Dendritic cell treated with granulocyte-macrophage colony-stimulating factor and Interleukin-4, amounts not matched to agents 40 ng/mL and 50 ng/mL, for 4 days (primary cell): ENCODE measurements around the gene ZBED6.
"Not testable (repeated sequence)": the region's sequence is repeated elsewhere in the genome, so short reads cannot be mapped to it uniquely, and the experiment has no call there.

ENCODE experiments used
- H3K27ac Mint-ChIP-seq: one replicate; pipeline ENCODE4 v1.8.0; 2022; ENCODE audit warnings: mild to moderate bottlenecking, mixed read lengths
- H3K27me3 Mint-ChIP-seq: one replicate; pipeline ENCODE4 v1.8.0; 2022; ENCODE audit warnings: mild to moderate bottlenecking, mixed read lengths
- H3K36me3 Mint-ChIP-seq: one replicate; pipeline ENCODE4 v1.8.0; 2022; ENCODE audit warnings: low read depth, mixed read lengths
- H3K4me1 Mint-ChIP-seq: one replicate; pipeline ENCODE4 v1.8.0; 2022; ENCODE audit warnings: low read depth, mixed read lengths
- H3K4me3 Mint-ChIP-seq: one replicate; pipeline ENCODE4 v1.8.0; 2022; ENCODE audit warnings: mild to moderate bottlenecking, moderate library complexity, mixed read lengths
- H3K9me3 Mint-ChIP-seq: one replicate; pipeline ENCODE4 v1.8.0; 2022; ENCODE audit warnings: mixed read lengths
- intact Hi-C: fragments of 100-400 bp; cut with micrococcal nuclease; formaldehyde crosslinking; loops from one replicate; pipeline ENCODE4 v1.15.0; 2022

ZBED6 gene

GRCh38 chr1:203795441-203796235 lies at the start of gene ZBED6, which contains the start of gene ZC3H11A:
ZBED6 (plus strand) TSS chr1:203795623; CDS start chr1:203797523, 1,900 bp downstream.
ZC3H11A (plus strand) TSS chr1:203795623; CDS start chr1:203817071, 21,448 bp downstream.
- H3K27ac Mint-ChIP-seq: peak within 1 kb of the TSS; percentile 90
- H3K4me1 Mint-ChIP-seq: peaks cover 28% of the 10 kb centered on the region
- no peaks in the 10 kb centered on the region for H3K9me3 Mint-ChIP-seq
- intact Hi-C loops: no loop called here
- peaks cover 29% of the 10 kb centered on the region for H3K36me3 Mint-ChIP-seq
- H3K27me3 Mint-ChIP-seq: no peaks in the 10 kb centered on the region
- peak within 1 kb of the TSS; percentile 95 for H3K4me3 Mint-ChIP-seq

GRCh38 chr1:203746281-203746680 lies 49.1 kb upstream of the ZBED6 start:
- no peak overlapping the region for H3K27ac Mint-ChIP-seq
- no peaks in the 10 kb centered on the region for H3K27me3 Mint-ChIP-seq
- intact Hi-C loops: no loop called here
- peaks cover 3% of the 10 kb centered on the region for H3K36me3 Mint-ChIP-seq
- H3K9me3 Mint-ChIP-seq: no peaks in the 10 kb centered on the region
- H3K4me3 Mint-ChIP-seq: no peak overlapping the region
- peaks cover 26% of the 10 kb centered on the region for H3K4me1 Mint-ChIP-seq

GRCh38 chr1:203751051-203751450 lies 44.4 kb upstream of the ZBED6 start:
- intact Hi-C loops: no loop called here
- Mint-ChIP-seq H3K4me1 (peaks cover 14% of the 10 kb centered on the region), H3K36me3 (no peaks in the 10 kb centered on the region), H3K27me3 (no peaks in the 10 kb centered on the region), H3K4me3 (no peak overlapping the region), H3K27ac (no peak overlapping the region), H3K9me3 (no peaks in the 10 kb centered on the region)

- H3K27me3 Mint-ChIP-seq, H3K9me3 Mint-ChIP-seq, H3K4me3 Mint-ChIP-seq, H3K27ac Mint-ChIP-seq, intact Hi-C loops, H3K36me3 Mint-ChIP-seq: not testable (repeated sequence)
- H3K4me1 Mint-ChIP-seq: peaks cover 14% of the 10 kb centered on the region
Observed at GRCh38 chr1:203751618-203752361, 43.6 kb upstream of the ZBED6 start.

GRCh38 chr1:203754455-203754864 lies 41.0 kb upstream of the ZBED6 start:
- Mint-ChIP-seq H3K4me1 (peaks cover 14% of the 10 kb centered on the region), H3K36me3 (no peaks in the 10 kb centered on the region), H3K27me3 (no peaks in the 10 kb centered on the region), H3K9me3 (no peaks in the 10 kb centered on the region), H3K27ac (no peak overlapping the region), H3K4me3 (no peak overlapping the region)
- intact Hi-C loops: no loop called here

- H3K4me1 Mint-ChIP-seq: peaks cover 14% of the 10 kb centered on the region
- H3K4me3 Mint-ChIP-seq: no peak overlapping the region
- intact Hi-C loops: no loop called here
Observed at GRCh38 chr1:203756036-203756435, 39.4 kb upstream of the ZBED6 start.

GRCh38 chr1:203758749-203759148 lies 36.7 kb upstream of the ZBED6 start:
- H3K27me3 Mint-ChIP-seq, H3K36me3 Mint-ChIP-seq, intact Hi-C loops, H3K9me3 Mint-ChIP-seq, H3K27ac Mint-ChIP-seq, H3K4me3 Mint-ChIP-seq: not testable (repeated sequence)
- H3K4me1 Mint-ChIP-seq: peaks cover 11% of the 10 kb centered on the region

More at GRCh38 chr1:203756036-203756435, 39.4 kb upstream of the ZBED6 start:
- no peak overlapping the region for H3K27ac Mint-ChIP-seq
- no peaks in the 10 kb centered on the region for H3K36me3 Mint-ChIP-seq
- H3K27me3 Mint-ChIP-seq: no peaks in the 10 kb centered on the region
- H3K9me3 Mint-ChIP-seq: no peaks in the 10 kb centered on the region

GRCh38 chr1:203760506-203760905 lies 34.9 kb upstream of the ZBED6 start:
- no peak overlapping the region for H3K4me3 Mint-ChIP-seq
- no peaks in the 10 kb centered on the region for H3K4me1 Mint-ChIP-seq
- intact Hi-C loops: no loop called here
- H3K9me3 Mint-ChIP-seq: no peaks in the 10 kb centered on the region
- H3K27ac Mint-ChIP-seq: no peak overlapping the region
- H3K27me3 Mint-ChIP-seq: no peaks in the 10 kb centered on the region
- no peaks in the 10 kb centered on the region for H3K36me3 Mint-ChIP-seq

GRCh38 chr1:203761958-203762357 lies 33.5 kb upstream of the ZBED6 start:
- H3K9me3 Mint-ChIP-seq, intact Hi-C loops, H3K4me3 Mint-ChIP-seq, H3K27ac Mint-ChIP-seq, H3K36me3 Mint-ChIP-seq, H3K4me1 Mint-ChIP-seq, H3K27me3 Mint-ChIP-seq: not testable (repeated sequence)

GRCh38 chr1:203763505-203763904 lies 31.9 kb upstream of the ZBED6 start:
- Mint-ChIP-seq H3K4me3 (no peak overlapping the region), H3K27me3 (no peaks in the 10 kb centered on the region)
- intact Hi-C loops: no loop called here

GRCh38 chr1:203764105-203765028 lies 31.1 kb upstream of the ZBED6 start:
- Mint-ChIP-seq H3K27ac (no peak overlapping the region), H3K4me3 (no peak overlapping the region), H3K9me3 (no peaks in the 10 kb centered on the region), H3K27me3 (no peaks in the 10 kb centered on the region), H3K4me1 (peaks cover 14% of the 10 kb centered on the region), H3K36me3 (no peaks in the 10 kb centered on the region)
- intact Hi-C loops: no loop called here

More at GRCh38 chr1:203763505-203763904, 31.9 kb upstream of the ZBED6 start:
- Mint-ChIP-seq H3K9me3 (no peaks in the 10 kb centered on the region), H3K36me3 (no peaks in the 10 kb centered on the region), H3K4me1 (peaks cover 5% of the 10 kb centered on the region), H3K27ac (no peak overlapping the region)

- H3K36me3 Mint-ChIP-seq: no peaks in the 10 kb centered on the region
- H3K27ac Mint-ChIP-seq: no peak within 1 kb of the TSS
- no peaks in the 10 kb centered on the region for H3K27me3 Mint-ChIP-seq
- H3K4me3 Mint-ChIP-seq: no peak within 1 kb of the TSS
- no peaks in the 10 kb centered on the region for H3K9me3 Mint-ChIP-seq
- peaks cover 21% of the 10 kb centered on the region for H3K4me1 Mint-ChIP-seq
- intact Hi-C loops: no loop called here
Observed at GRCh38 chr1:203765029-203765837, 30.2 kb upstream of the ZBED6 start, which contains the start of gene LAX1. LAX1 (plus strand) TSS chr1:203765183; CDS start chr1:203765566, 383 bp downstream.

- no peaks in the 10 kb centered on the region for H3K9me3 Mint-ChIP-seq
- peaks cover 21% of the 10 kb centered on the region for H3K4me1 Mint-ChIP-seq
- peak overlapping the region; percentile 44 for H3K27ac Mint-ChIP-seq
- no peaks in the 10 kb centered on the region for H3K36me3 Mint-ChIP-seq
- intact Hi-C loops: no loop called here
- H3K4me3 Mint-ChIP-seq: no peak overlapping the region
- no peaks in the 10 kb centered on the region for H3K27me3 Mint-ChIP-seq
Observed at GRCh38 chr1:203768256-203768655, 27.2 kb upstream of the ZBED6 start.
